Peyer's patch (tissue), 4 donors: ENCODE data around the gene SDF2L1. TPM values are rescaled to one million over a fixed set of nuclear protein-coding genes. Genes with fewer than 3 reads are reported as not detected.
A peak's percentile ranks its signal among the peaks of the same experiment; 100 is the strongest.

ENCODE experiments used
- DNase-seq, 3 donors: peaks; one replicate each; pipeline ENCODE4 v3.0.0-alpha.2; 2017 to 2019
- H3K27ac ChIP-seq, 4 donors: fragments of 200-600 bp; sonication (generic); one replicate each; pipeline ENCODE4 v1.5.1; 2016 to 2019
- H3K27me3 ChIP-seq, 2 donors: fragments of 200-600 bp; sonication (generic); one replicate each; pipeline ENCODE4 v1.5.1; 2019
- H3K36me3 ChIP-seq, 3 donors: fragments of 200-600 bp; sonication (generic); one replicate each; pipeline ENCODE4 v1.5.1; 2016 to 2019
- H3K4me1 ChIP-seq, 4 donors: fragments of 200-600 bp; sonication (generic); one replicate each; pipeline ENCODE4 v1.5.1; 2016 to 2019
- H3K4me3 ChIP-seq, 4 donors: fragments of 200-600 bp; sonication (generic); 1 replicate in 3 of 4; 2 replicates in 1 of 4; pipeline ENCODE4 v1.5.1; 2016 to 2019; ENCODE audit warnings: mild to moderate bottlenecking in 1 of 4
- H3K9me3 ChIP-seq, 4 donors: fragments of 200-600 bp; sonication (generic); one replicate each; pipeline ENCODE4 v1.5.1; 2016 to 2019; ENCODE audit warnings: mild to moderate bottlenecking in 1 of 4
- CTCF ChIP-seq, 6 experiments: fragments of 450-650 bp in 4 of 6; fragments of 200-600 bp in 2 of 6; sonication (generic) in 1 of 6; IDR thresholded peaks; one replicate each; pipeline ENCODE4 v1.5.1; 2017 to 2019; ENCODE audit warnings: antibody characterized with exemption in 6 of 6, mild to moderate bottlenecking in 3 of 6, moderate library complexity in 1 of 6
- POLR2A ChIP-seq, 2 donors: fragments of 450-650 bp; IDR thresholded peaks; one replicate each; pipeline ENCODE4 v1.5.1; 2017; ENCODE audit warnings: antibody characterized with exemption in 2 of 2, mild to moderate bottlenecking in 2 of 2, moderate library complexity in 2 of 2
- total RNA-seq, 4 donors: library from RNA; depleted of rRNA; stranded (reverse); fragments of >200 nt; gene quantifications; one replicate each; pipeline ENCODE4 v1.1.0, GENCODE V29; 2016

Gene SDF2L1
- total RNA-seq, 4 donors from 2014 or later: 14.9 to 49.2 (median 30.0) TPM

DNA sequence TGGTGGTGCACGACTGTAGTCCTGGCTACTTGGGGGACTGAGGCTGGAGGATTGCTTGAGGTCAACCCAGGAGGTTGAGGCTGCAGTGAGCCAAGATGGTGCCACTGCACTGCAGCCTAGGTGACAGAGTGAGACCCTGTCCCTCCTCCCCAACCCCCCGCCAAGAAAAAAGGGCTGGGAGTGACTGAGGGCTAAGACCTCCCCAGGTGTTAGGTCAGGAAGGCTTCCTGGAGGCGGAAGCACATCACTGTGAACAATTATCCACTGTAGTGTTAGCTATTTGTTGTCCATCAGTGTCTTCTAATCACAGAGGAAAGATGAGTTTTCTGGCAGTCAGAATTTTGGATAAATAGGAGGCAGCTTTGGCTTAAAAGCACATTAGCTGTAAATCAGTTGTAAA, 21.1 kb upstream of the SDF2L1 start:
- H3K4me3 ChIP-seq: no peak overlapping the region
- H3K36me3 ChIP-seq: peaks cover 0 to 28% (median 0%) of the 10 kb centered on the region in 3 donors
- no peak for DNase-seq
- no peak for TF ChIP-seq CTCF (IDR thresholded peaks at IDR 0.05)
- no peak for TF ChIP-seq POLR2A (IDR thresholded peaks at IDR 0.05)
- peaks cover 0 to 3% (median 0%) of the 10 kb centered on the region in 4 donors for H3K4me1 ChIP-seq
- H3K27me3 ChIP-seq: no peaks in the 10 kb centered on the region
- H3K27ac ChIP-seq: no peak overlapping the region
- H3K9me3 ChIP-seq: no peaks in the 10 kb centered on the region

- Histone ChIP-seq H3K27me3 (no peaks in the 10 kb centered on the region), H3K4me1 (peaks cover 0 to 3% (median 0%) of the 10 kb centered on the region in 4 donors), H3K27ac (no peak overlapping the region), H3K36me3 (peaks cover 0 to 33% (median 0%) of the 10 kb centered on the region in 3 donors), H3K4me3 (no peak overlapping the region), H3K9me3 (no peaks in the 10 kb centered on the region)
- no peak for DNase-seq
- TF ChIP-seq POLR2A (IDR thresholded peaks at IDR 0.05) (no peak), CTCF (IDR thresholded peaks at IDR 0.05) (no peak)
These were observed 19.8 kb upstream of the SDF2L1 start for GRCh38 chr22:21622011-21622918.

- Histone ChIP-seq H3K9me3 (no peaks in the 10 kb centered on the region), H3K27ac (no peak overlapping the region), H3K36me3 (peaks cover 0 to 35% (median 0%) of the 10 kb centered on the region in 3 donors), H3K4me1 (peaks cover 0 to 6% (median 0%) of the 10 kb centered on the region in 4 donors), H3K27me3 (no peaks in the 10 kb centered on the region), H3K4me3 (no peak overlapping the region)
- no peak for DNase-seq
- no peak for TF ChIP-seq POLR2A (IDR thresholded peaks at IDR 0.05)
- TF ChIP-seq CTCF (IDR thresholded peaks at IDR 0.05): no peak
These were observed 19.0 kb upstream of the SDF2L1 start for GRCh38 chr22:21622919-21623647.

- no peak for TF ChIP-seq CTCF (IDR thresholded peaks at IDR 0.05)
- TF ChIP-seq POLR2A (IDR thresholded peaks at IDR 0.05): no peak
- H3K27me3 ChIP-seq: no peaks in the 10 kb centered on the region
- no peak for DNase-seq
- no peak overlapping the region for H3K4me3 ChIP-seq
- H3K9me3 ChIP-seq: no peaks in the 10 kb centered on the region
- peaks cover 0 to 11% (median 3%) of the 10 kb centered on the region in 4 donors for H3K4me1 ChIP-seq
- no peak overlapping the region for H3K27ac ChIP-seq
- peaks cover 0 to 40% (median 0%) of the 10 kb centered on the region in 3 donors for H3K36me3 ChIP-seq
These were observed 18.5 kb upstream of the SDF2L1 start for GRCh38 chr22:21623648-21623970.

DNA sequence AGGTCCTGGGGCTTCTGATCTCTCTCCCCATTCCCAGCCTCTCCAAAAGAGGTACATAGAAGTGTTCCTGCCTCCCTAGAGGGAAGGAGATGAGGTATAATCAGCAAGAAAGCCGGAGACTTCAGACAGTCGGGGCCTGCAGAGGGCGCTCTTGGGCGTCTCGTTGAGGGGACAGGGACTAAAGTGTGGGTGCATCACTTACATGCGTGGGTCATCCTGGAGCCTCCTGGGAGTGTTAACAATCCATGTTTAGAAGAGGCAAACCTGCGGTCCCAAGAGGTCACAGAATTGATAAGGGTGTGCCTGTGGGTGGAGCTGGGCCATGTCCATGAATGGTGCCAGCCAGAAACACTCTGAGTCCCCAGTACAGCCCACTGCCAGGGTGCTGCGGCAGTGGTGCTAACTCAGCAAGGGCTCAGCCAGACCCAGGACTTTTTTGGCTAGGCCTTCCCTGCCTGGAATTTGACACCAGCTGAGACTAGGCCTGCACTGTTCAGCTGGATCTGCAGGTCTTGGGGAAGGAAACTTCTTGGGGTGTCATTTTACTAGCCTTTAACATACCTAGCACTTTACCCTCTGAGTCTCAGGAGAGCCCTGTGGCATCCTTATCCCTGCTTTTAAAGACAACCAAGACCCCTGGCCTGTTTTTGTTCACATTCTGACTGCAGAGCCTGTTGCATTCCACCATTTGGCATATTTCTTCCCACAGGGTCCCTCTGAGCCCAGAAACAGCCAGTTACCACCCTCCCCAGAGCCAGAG, 17.8 kb upstream of the SDF2L1 start:
- no peak for DNase-seq
- Histone ChIP-seq H3K27me3 (no peaks in the 10 kb centered on the region), H3K27ac (no peak overlapping the region), H3K4me1 (peaks cover 0 to 16% (median 8%) of the 10 kb centered on the region in 4 donors), H3K36me3 (peaks cover 0 to 42% (median 0%) of the 10 kb centered on the region in 3 donors), H3K9me3 (no peaks in the 10 kb centered on the region), H3K4me3 (no peak overlapping the region)
- TF ChIP-seq POLR2A (IDR thresholded peaks at IDR 0.05) (no peak), CTCF (IDR thresholded peaks at IDR 0.05) (peak in 3 of 6 experiments; percentile 20 to 34 (median 24))
